ENCODE data around the gene RPS27L.
A peak's percentile ranks its signal among the peaks of the same experiment; 100 is the strongest.
"Not testable (repeated sequence)": the region's sequence is repeated elsewhere in the genome, so short reads cannot be mapped to it uniquely, and the experiment has no call there.

The RPS27L gene

GRCh38 chr15:63109920-63110319, 47.4 kb downstream of the RPS27L start:
- DNase-seq (ENCODE audit: low read depth) = no peak
- H3K4me3 ChIP-seq (ENCODE audit: low read depth, low read length) = no peak overlapping the region
- TF ChIP-seq CTCF (IDR thresholded peaks at IDR 0.05; ENCODE audit: low read depth, low read length) (no peak), MAX (IDR thresholded peaks at IDR 0.05; ENCODE audit: low read depth, low read length) (no peak), POLR2A (IDR thresholded peaks at IDR 0.05; ENCODE audit: extremely low read depth, insufficient read length) (no peak), MYC (IDR thresholded peaks at IDR 0.05; ENCODE audit: low read depth, low read length) (no peak)

- DNase-seq (ENCODE audit: low read depth) = no peak
- H3K4me3 ChIP-seq (ENCODE audit: low read depth, low read length) = no peak overlapping the region
- TF ChIP-seq MYC (IDR thresholded peaks at IDR 0.05; ENCODE audit: low read depth, low read length) (no peak), POLR2A (IDR thresholded peaks at IDR 0.05; ENCODE audit: extremely low read depth, insufficient read length) (no peak), MAX (IDR thresholded peaks at IDR 0.05; ENCODE audit: low read depth, low read length) (no peak), CTCF (IDR thresholded peaks at IDR 0.05; ENCODE audit: low read depth, low read length) (no peak)
Observed at GRCh38 chr15:63109498-63109897, 47.8 kb downstream of the RPS27L start.

GRCh38 chr15:63107895-63108546, 49.3 kb downstream of the RPS27L start:
- DNase-seq (ENCODE audit: low read depth) = no peak
- no peak overlapping the region for H3K4me3 ChIP-seq (ENCODE audit: low read depth, low read length)
- TF ChIP-seq CTCF (IDR thresholded peaks at IDR 0.05; ENCODE audit: low read depth, low read length) = no peak
- TF ChIP-seq MAX (IDR thresholded peaks at IDR 0.05; ENCODE audit: low read depth, low read length) = no peak
- no peak for TF ChIP-seq POLR2A (IDR thresholded peaks at IDR 0.05; ENCODE audit: extremely low read depth, insufficient read length)
- no peak for TF ChIP-seq MYC (IDR thresholded peaks at IDR 0.05; ENCODE audit: low read depth, low read length)

- DNase-seq (ENCODE audit: low read depth) = peak; percentile 19
- H3K4me3 ChIP-seq (ENCODE audit: low read depth, low read length) = not testable (repeated sequence)
Observed at GRCh38 chr15:63105354-63105753, 51.9 kb downstream of the RPS27L start.

- TF ChIP-seq MYC (IDR thresholded peaks at IDR 0.05; ENCODE audit: low read depth, low read length) (0 out of 2 replicates have a peak, but pooled peaks have one; percentile 14), MAX (IDR thresholded peaks at IDR 0.05; ENCODE audit: low read depth, low read length) (no peak)
- peak; percentile 69 for DNase-seq (ENCODE audit: low read depth)
- no peak overlapping the region for H3K4me3 ChIP-seq (ENCODE audit: low read depth, low read length)
Observed at GRCh38 chr15:63104727-63105126, 52.5 kb downstream of the RPS27L start.

- no peak overlapping the region for H3K4me3 ChIP-seq (ENCODE audit: low read depth, low read length)
- no peak for TF ChIP-seq MAX (IDR thresholded peaks at IDR 0.05; ENCODE audit: low read depth, low read length)
- no peak for TF ChIP-seq POLR2A (IDR thresholded peaks at IDR 0.05; ENCODE audit: extremely low read depth, insufficient read length)
- TF ChIP-seq MYC (IDR thresholded peaks at IDR 0.05; ENCODE audit: low read depth, low read length) = no peak
- TF ChIP-seq CTCF (IDR thresholded peaks at IDR 0.05; ENCODE audit: low read depth, low read length) = no peak
- DNase-seq (ENCODE audit: low read depth) = no peak
Observed at GRCh38 chr15:63103416-63103815, 53.9 kb downstream of the RPS27L start.

GRCh38 chr15:63099581-63099980, 57.7 kb downstream of the RPS27L start:
- DNase-seq (ENCODE audit: low read depth); H3K4me3 ChIP-seq (ENCODE audit: low read depth, low read length): not testable (repeated sequence)

GRCh38 chr15:63098901-63099300, 58.4 kb downstream of the RPS27L start:
- H3K4me3 ChIP-seq (ENCODE audit: low read depth, low read length); DNase-seq (ENCODE audit: low read depth): not testable (repeated sequence)
